Testis (tissue), 3 donors: Measurements from ENCODE around the gene SLF2. TPM values are rescaled to one million over a fixed set of nuclear protein-coding genes. Genes with fewer than 3 reads are reported as not detected.

Experiments used
- DNase-seq: peaks from one replicate; pipeline ENCODE4 v3.0.0-alpha.2; 2019
- H3K27ac ChIP-seq, 2 donors: fragments of 200-600 bp; sonication (generic); one replicate each; pipeline ENCODE4 v1.5.1; 2019
- H3K27me3 ChIP-seq: fragments of 200-600 bp; sonication (generic); one replicate; pipeline ENCODE4 v1.5.1; 2019
- H3K36me3 ChIP-seq: fragments of 200-600 bp; sonication (generic); one replicate; pipeline ENCODE4 v1.5.1; 2017; ENCODE audit warnings: low read depth; ENCODE audit errors: missing control alignments
- H3K4me1 ChIP-seq: fragments of 200-600 bp; sonication (generic); one replicate; pipeline ENCODE4 v1.5.1; 2019
- H3K4me3 ChIP-seq, 2 donors: fragments of 200-600 bp; sonication (generic); one replicate each; pipeline ENCODE4 v1.5.1; 2017 to 2019
- H3K9me3 ChIP-seq: fragments of 200-600 bp; sonication (generic); one replicate; pipeline ENCODE4 v1.5.1; 2017
- POLR2A ChIP-seq: fragments of 450-650 bp; IDR thresholded peaks from one replicate; pipeline ENCODE4 v1.6.1; 2017; ENCODE audit warnings: antibody characterized with exemption, mild to moderate bottlenecking, moderate library complexity
- WGBS, 2 donors: methylation state at CpG; one replicate each; pipeline ENCODE4 v1.1.5; 2018; 5-methylcytosine and 5-hydroxymethylcytosine counted together
- intact Hi-C: fragments of 100-400 bp; cut with DNase I; formaldehyde crosslinking; loops from one replicate; pipeline ENCODE4 v1.15.1; 2023; ENCODE audit warnings: low total_unique reads
- microRNA counts, 2 donors: library from miRNA; unstranded; fragments of <30 nt; microRNA quantifications; one replicate each; lab custom pipeline; 2016
- microRNA-seq, 2 donors: library from miRNA; unstranded; fragments of <30 nt; microRNA quantifications; one replicate each; pipeline ENCODE4, GENCODE V29; 2016; ENCODE audit warnings: borderline number of aligned reads in 2 of 2, borderline replicate concordance in 1 of 2
- polyA plus RNA-seq: library from polyadenylated mRNA; stranded (reverse); fragments of 350-450 nt; fragmentation: Illumina TruSeq; extraction: RNeasy Lipid Tissue Mini Kit (QIAGEN cat#74804); gene quantifications from one replicate; pipeline ENCODE4 v1.2.3, GENCODE V29; 2014; ENCODE audit warnings: low read depth, low replicate concordance; ENCODE audit not compliant: insufficient read depth
- small RNA-seq, 2 donors: library from RNA; depleted of rRNA; stranded (forward); fragments of <200 nt; gene quantifications; one replicate each; pipeline ENCODE3, GENCODE V24; 2016
- total RNA-seq, 2 donors: library from RNA; depleted of rRNA; stranded (reverse); fragments of >200 nt; gene quantifications; one replicate each; pipeline ENCODE4 v1.2.3, GENCODE V29; 2016
- TF ChIP-seq, protein P1 (sequence below), 3 experiments: fragments of 450-650 bp in 2 of 3; fragments of 200-600 bp in 1 of 3; sonication (generic) in 1 of 3; IDR thresholded peaks; one replicate each; pipeline ENCODE4 v1.5.1; 2016 to 2019; ENCODE audit warnings: antibody characterized with exemption in 3 of 3, mild to moderate bottlenecking in 2 of 3, moderate library complexity in 1 of 3

Gene SLF2
- total and polyA plus RNA-seq, 3 donors from 2014 or later = 42.6 to 171 (median 150) TPM

DNA sequence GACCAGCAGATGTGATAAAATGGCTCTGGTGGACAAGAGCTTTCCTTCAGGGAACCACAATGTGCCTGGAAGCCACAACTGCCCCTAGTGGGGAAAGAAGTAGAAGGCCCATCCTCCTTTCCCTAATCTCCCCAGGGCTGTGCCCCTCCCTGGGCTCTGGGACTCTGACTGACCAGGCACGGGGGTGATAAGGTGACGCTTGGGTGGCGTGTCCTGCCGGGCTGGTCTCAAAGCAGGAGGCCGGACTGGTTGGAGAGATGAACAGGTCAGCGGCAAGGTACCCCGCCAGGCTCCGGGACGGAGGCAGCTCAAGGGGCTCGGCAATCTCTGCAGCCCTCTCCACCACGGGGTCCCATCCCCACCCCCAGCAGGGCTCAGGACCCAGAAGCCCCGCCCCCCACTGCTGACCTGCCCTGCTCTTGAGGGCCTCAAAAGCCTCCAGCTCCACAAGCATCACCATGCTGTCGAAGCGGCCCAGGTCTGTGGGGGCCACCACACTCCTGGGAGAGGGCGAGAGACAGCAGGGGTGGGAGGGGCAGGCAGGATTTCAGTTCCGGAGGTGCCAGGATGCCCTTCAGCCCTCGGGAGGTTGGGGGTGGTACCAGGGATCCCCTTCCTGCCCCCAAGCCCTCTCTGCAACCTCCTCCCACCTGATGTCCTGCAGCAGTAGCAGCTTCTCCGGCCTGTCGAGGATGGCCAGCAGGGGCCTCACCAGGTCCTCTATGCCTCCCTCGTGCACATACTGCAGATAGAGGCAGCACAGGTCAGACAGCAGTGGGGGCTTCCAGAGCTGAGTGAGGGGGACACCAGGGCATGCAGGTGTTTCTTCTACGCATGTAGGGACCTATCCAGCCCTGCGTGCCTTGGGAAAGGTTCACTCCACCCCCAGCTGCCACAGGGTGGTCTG lies 99.0 kb downstream of the SLF2 start:
- TF ChIP-seq, protein P1, sequence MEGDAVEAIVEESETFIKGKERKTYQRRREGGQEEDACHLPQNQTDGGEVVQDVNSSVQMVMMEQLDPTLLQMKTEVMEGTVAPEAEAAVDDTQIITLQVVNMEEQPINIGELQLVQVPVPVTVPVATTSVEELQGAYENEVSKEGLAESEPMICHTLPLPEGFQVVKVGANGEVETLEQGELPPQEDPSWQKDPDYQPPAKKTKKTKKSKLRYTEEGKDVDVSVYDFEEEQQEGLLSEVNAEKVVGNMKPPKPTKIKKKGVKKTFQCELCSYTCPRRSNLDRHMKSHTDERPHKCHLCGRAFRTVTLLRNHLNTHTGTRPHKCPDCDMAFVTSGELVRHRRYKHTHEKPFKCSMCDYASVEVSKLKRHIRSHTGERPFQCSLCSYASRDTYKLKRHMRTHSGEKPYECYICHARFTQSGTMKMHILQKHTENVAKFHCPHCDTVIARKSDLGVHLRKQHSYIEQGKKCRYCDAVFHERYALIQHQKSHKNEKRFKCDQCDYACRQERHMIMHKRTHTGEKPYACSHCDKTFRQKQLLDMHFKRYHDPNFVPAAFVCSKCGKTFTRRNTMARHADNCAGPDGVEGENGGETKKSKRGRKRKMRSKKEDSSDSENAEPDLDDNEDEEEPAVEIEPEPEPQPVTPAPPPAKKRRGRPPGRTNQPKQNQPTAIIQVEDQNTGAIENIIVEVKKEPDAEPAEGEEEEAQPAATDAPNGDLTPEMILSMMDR (IDR thresholded peaks at IDR 0.05) = peak in 2 of 3 experiments; percentile 5 to 11
- TF ChIP-seq POLR2A = no peak
- WGBS, 2 donors = 47 to 49% methylated on average over 19 to 21 of the region's 22 CpGs

DNA sequence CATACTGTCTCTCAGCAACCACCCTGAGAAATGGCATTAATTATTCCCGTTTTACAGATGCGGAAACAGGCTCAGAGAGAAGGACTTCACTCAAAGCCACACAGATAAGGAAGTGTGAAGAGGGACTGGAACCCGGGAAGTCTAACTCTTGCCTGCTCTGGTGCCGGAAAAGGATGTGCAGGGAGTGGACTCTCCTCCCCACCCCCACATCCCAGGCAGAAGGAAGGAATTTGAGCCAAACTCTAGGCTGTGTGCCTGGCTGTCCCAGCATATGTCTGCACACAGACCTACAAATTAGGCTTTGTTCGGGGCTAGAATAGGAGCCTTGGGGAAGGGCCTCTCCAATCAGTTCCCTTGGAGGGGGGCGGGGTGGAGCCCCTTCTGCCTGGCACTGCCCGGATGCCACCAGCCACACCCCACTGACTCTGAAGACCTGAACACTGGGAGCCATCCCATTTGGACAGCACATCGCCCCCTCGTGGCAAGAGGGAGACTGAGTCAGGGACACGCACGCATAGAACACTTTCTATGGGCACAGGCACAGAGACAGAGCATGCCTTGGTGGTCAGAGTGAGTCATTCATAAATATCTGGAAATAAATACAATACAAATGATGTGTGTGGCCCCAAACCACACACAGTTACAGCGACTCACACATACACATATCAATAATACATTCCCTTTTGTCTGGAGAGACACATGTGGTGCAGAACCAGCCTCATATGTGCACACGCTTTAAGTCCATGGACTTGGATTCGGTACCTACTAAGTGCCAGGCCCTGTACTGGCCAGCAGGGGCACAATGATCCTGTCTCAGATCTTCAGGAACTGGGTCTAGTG lies 100.0 kb downstream of the SLF2 start:
- H3K27me3 ChIP-seq = no peaks in the 10 kb centered on the region
- H3K4me1 ChIP-seq = peaks cover 15% of the 10 kb centered on the region
- H3K36me3 ChIP-seq = no peaks in the 10 kb centered on the region
- DNase-seq = peak; percentile 93
- no peak overlapping the region for H3K4me3 ChIP-seq
- WGBS, 2 donors = 30 to 34% methylated on average over 12 to 13 of the region's 14 CpGs
- no peaks in the 10 kb centered on the region for H3K9me3 ChIP-seq
- intact Hi-C loops = no loop called here
- H3K27ac ChIP-seq = no peak overlapping the region
- TF ChIP-seq, protein P1 (IDR thresholded peaks at IDR 0.05) = peak; percentile 72 to 95 (median 92)
- no peak for TF ChIP-seq POLR2A

More for the DNA sequence above, 99.0 kb downstream of the SLF2 start:
- no peaks in the 10 kb centered on the region for H3K27me3 ChIP-seq
- intact Hi-C loops = no loop called here
- H3K4me3 ChIP-seq = peak overlapping the region in 1 of 2 donors; percentile 10
- no peak overlapping the region for H3K27ac ChIP-seq
- DNase-seq = no peak
- H3K36me3 ChIP-seq = no peaks in the 10 kb centered on the region
- H3K4me1 ChIP-seq = peaks cover 21% of the 10 kb centered on the region
- H3K9me3 ChIP-seq = no peaks in the 10 kb centered on the region

DNA sequence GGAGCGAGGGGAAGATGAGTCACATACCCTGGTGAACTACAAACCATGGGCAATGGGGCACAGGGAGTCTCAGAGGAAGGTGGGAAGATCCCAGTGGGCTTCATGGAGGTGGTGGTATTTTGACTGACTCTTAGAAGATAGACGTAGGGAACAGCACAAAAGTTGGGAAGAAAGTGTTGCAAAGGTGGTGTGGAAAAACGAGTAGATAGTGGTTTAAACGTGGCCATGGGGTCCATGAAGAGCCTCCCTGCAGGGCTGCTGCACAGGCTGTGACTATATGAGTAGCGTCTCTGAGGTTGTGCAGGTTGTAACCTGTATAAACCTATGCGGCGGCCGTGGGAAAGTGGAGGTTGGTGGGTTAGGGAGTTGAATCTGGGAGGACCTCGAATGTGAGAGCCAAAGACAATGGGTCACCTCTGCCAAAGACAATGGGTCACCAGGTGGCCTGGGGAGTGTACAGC lies 100.6 kb downstream of the SLF2 start:
- intact Hi-C loops = no loop called here
- no peak for DNase-seq
- peaks cover 11% of the 10 kb centered on the region for H3K4me1 ChIP-seq
- H3K27me3 ChIP-seq = no peaks in the 10 kb centered on the region
- WGBS, 2 donors = 64 to 75% methylated on average over 9 of the region's 9 CpGs
- H3K36me3 ChIP-seq = no peaks in the 10 kb centered on the region
- TF ChIP-seq POLR2A = no peak
- TF ChIP-seq, protein P1 (IDR thresholded peaks at IDR 0.05) = no peak
- no peak overlapping the region for H3K4me3 ChIP-seq
- H3K27ac ChIP-seq = no peak overlapping the region
- H3K9me3 ChIP-seq = no peaks in the 10 kb centered on the region

DNA sequence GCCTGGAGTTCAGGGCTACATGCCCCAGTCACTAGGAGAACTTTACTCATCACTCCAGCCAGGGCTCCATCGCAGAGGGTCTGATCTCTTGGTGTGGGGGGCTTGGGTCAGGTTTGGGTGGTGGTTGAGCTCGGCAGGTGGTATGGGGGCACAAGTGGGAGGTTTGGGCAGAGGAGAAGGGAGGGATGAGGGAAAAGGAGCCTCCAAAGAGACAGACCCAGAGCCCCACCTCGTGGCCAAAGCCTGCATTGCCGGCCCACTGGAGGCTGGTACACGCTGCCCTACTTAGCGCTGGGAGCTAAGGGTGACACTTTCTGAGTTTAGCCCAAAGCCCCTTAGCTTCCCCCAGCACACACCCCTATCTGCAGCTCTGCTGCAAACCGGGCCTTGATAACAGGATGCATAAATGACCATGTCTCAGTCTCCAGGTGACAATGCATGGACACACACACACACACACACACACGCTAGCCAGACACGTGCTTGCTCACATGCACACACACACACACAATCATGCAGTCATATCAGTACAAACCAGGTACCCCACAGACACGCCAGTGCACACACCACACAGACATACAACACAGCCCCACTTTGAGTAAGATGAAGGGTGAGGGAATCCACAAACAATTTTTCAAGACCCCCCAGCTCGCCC lies 101.6 kb downstream of the SLF2 start:
- no peak for TF ChIP-seq POLR2A
- TF ChIP-seq, protein P1 (IDR thresholded peaks at IDR 0.05) = peak; percentile 81 to 90 (median 82)
- Histone ChIP-seq H3K4me3 (no peak overlapping the region), H3K4me1 (peaks cover 17% of the 10 kb centered on the region), H3K27me3 (no peaks in the 10 kb centered on the region), H3K9me3 (no peaks in the 10 kb centered on the region), H3K27ac (no peak overlapping the region), H3K36me3 (no peaks in the 10 kb centered on the region)
- 28 to 34% methylated on average over 5 to 11 of the region's 11 CpGs for WGBS, 2 donors
- DNase-seq = peak; percentile 89
- intact Hi-C loops = no loop called here

MicroRNAs within 50 kb of the gene (microRNA counts, 767-probe panel; counts per million panel counts)
- microRNA hsa-miR-608 (lab: Ali Mortazavi, UCI) = 0 to 152 counts per million in 2 donors

Small RNAs within 50 kb of the gene (microRNA-seq; reads per million reads assigned to microRNA genes)
- gene MIR608 = 0 reads per million in 2 donors

Small RNAs within 50 kb of the gene (small RNA-seq; reads per million reads assigned to genes)
- 0 reads per million in 2 donors for gene MIR608
- gene RF00019 = 0 reads per million in 2 donors

Other genes with a start within 250 kb of the SLF2 start
- gene PAX2, start 167.4 kb upstream of the SLF2 start, total RNA-seq = 1 to 10 TPM; 1.1 to 3.7 TPM
- 1.5 TPM for gene PAX2, start 167.4 kb upstream of the SLF2 start, polyA plus RNA-seq
- 1 to 10 TPM; 4.8 to 7.2 TPM for gene SEMA4G, start 56.5 kb downstream of the SLF2 start, total RNA-seq
- gene SEMA4G, start 56.5 kb downstream of the SLF2 start, polyA plus RNA-seq = 6.2 TPM
- gene MRPL43, start 74.5 kb downstream of the SLF2 start, total RNA-seq = 100 to 1,000 TPM; 123 to 124 TPM
- 199 TPM for gene MRPL43, start 74.5 kb downstream of the SLF2 start, polyA plus RNA-seq
- 10 to 100 TPM; 24.4 to 31.1 TPM for gene TWNK, start 74.6 kb downstream of the SLF2 start, total RNA-seq
- 26.4 TPM for gene TWNK, start 74.6 kb downstream of the SLF2 start, polyA plus RNA-seq
- gene LZTS2, start 86.8 kb downstream of the SLF2 start, total RNA-seq = 100 to 1,000 TPM; 133 to 158 TPM
- 65.9 TPM for gene LZTS2, start 86.8 kb downstream of the SLF2 start, polyA plus RNA-seq
- gene PDZD7, start 118.2 kb downstream of the SLF2 start, total RNA-seq = 1 to 10 TPM; 2.2 to 3.5 TPM
- gene PDZD7, start 118.2 kb downstream of the SLF2 start, polyA plus RNA-seq = 1.6 TPM
- 100 to 1,000 TPM in 1 of 2 donors, 10 to 100 TPM in 1; 70.7 to 125 TPM for gene SFXN3, start 118.3 kb downstream of the SLF2 start, total RNA-seq
- 38.5 TPM for gene SFXN3, start 118.3 kb downstream of the SLF2 start, polyA plus RNA-seq
- gene KAZALD1, start 149.0 kb downstream of the SLF2 start, total RNA-seq = 10 to 100 TPM in 1 of 2 donors, 1 to 10 TPM in 1; 6.4 to 11.0 TPM
- 6.8 TPM for gene KAZALD1, start 149.0 kb downstream of the SLF2 start, polyA plus RNA-seq
- 1 to 10 TPM in 1 of 2 donors, under 1 TPM in 1; 0.99 to 1.7 TPM for gene TLX1, start 218.3 kb downstream of the SLF2 start, total RNA-seq
- 0.44 TPM for gene TLX1, start 218.3 kb downstream of the SLF2 start, polyA plus RNA-seq